Activated naive CD8-positive, alpha-beta T cell treated with anti-CD3 and anti-CD28 coated beads, Interleukin-2, amount 50 U/mL, for 16 hours (primary cell): ENCODE data around the gene LRRC3C.
"Not testable (repeated sequence)": the region's sequence is repeated elsewhere in the genome, so short reads cannot be mapped to it uniquely, and the experiment has no call there.

Experiments
- DNase-seq: peaks from one replicate; pipeline ENCODE4 v3.0.0-alpha.2; 2020; ENCODE audit warnings: low read depth, low spot score

The LRRC3C gene

GRCh38 chr17:39946551-39947330, 19.2 kb downstream of the LRRC3C start:
- DNase-seq: no peak

- not testable (repeated sequence) for DNase-seq
These were observed 20.9 kb downstream of the LRRC3C start for GRCh38 chr17:39948489-39948828.

GRCh38 chr17:39949028-39949427, 21.5 kb downstream of the LRRC3C start:
- DNase-seq: no peak

GRCh38 chr17:39950871-39951348, 23.4 kb downstream of the LRRC3C start:
- no peak for DNase-seq

GRCh38 chr17:39951924-39952679, 24.6 kb downstream of the LRRC3C start:
- no peak for DNase-seq

GRCh38 chr17:39952680-39953470, 25.3 kb downstream of the LRRC3C start:
- peak; percentile 87 for DNase-seq

GRCh38 chr17:39953471-39953888, 25.9 kb downstream of the LRRC3C start:
- no peak for DNase-seq

- DNase-seq: no peak
These were observed 27.3 kb downstream of the LRRC3C start for GRCh38 chr17:39954876-39955275.

GRCh38 chr17:39955726-39956225, 28.2 kb downstream of the LRRC3C start:
- no peak for DNase-seq

GRCh38 chr17:39960524-39961041, 33.1 kb downstream of the LRRC3C start:
- no peak for DNase-seq

- no peak for DNase-seq
These were observed 35.2 kb downstream of the LRRC3C start, which contains the start of gene GSDMA for GRCh38 chr17:39962642-39963220. Gene GSDMA, plus strand, starts transcription at chr17:39963004. Its CDS starts 2,684 bp downstream, at chr17:39965688.

GRCh38 chr17:39963829-39964228, 36.3 kb downstream of the LRRC3C start:
- no peak for DNase-seq

GRCh38 chr17:39965017-39965699, 37.6 kb downstream of the LRRC3C start:
- DNase-seq: no peak

- DNase-seq: no peak
These were observed 39.2 kb downstream of the LRRC3C start for GRCh38 chr17:39966771-39967170.

GRCh38 chr17:39968761-39969160, 41.2 kb downstream of the LRRC3C start:
- DNase-seq: no peak

GRCh38 chr17:39969375-39969774, 41.8 kb downstream of the LRRC3C start:
- DNase-seq: no peak

GRCh38 chr17:39970157-39970692, 42.7 kb downstream of the LRRC3C start:
- DNase-seq: no peak

GRCh38 chr17:39971076-39971603, 43.6 kb downstream of the LRRC3C start:
- DNase-seq: no peak

GRCh38 chr17:39972271-39972670, 44.7 kb downstream of the LRRC3C start:
- no peak for DNase-seq

GRCh38 chr17:39973496-39973895, 46.0 kb downstream of the LRRC3C start:
- no peak for DNase-seq
